ENCODE data around the gene KCNN2. TPM values are rescaled to one million over a fixed set of nuclear protein-coding genes. Genes with fewer than 3 reads are reported as not detected.
A peak's percentile ranks its signal among the peaks of the same experiment; 100 is the strongest.
"Not testable (repeated sequence)": the region's sequence is repeated elsewhere in the genome, so short reads cannot be mapped to it uniquely, and the experiment has no call there.

Gene KCNN2
- total RNA-seq, 1 donor from 2014 or later: 15.6 TPM

DNA sequence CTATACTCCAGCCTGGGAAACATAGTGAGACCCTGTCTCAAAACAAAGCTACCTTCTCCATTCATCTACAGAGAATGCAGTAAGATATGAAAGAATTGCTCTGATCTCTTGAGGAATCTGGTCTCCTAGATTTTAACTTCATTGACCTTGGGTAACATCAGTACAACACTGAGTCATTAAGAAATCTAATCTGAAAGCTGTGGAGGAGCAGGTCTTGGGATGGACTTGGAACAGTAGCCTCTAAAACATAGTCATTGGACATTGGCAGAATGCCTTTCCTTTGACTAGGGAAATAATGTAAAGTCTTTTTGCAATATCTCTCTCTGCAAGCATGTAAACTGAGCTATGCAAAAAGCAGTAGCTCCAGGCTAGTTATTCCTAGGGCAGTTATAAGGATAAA is 58.1 kb downstream of the KCNN2 start:
- no peak for DNase-seq

GRCh38 chr5:114427204-114427603 is 65.3 kb downstream of the KCNN2 start:
- DNase-seq: no peak

GRCh38 chr5:114430532-114430931 is 68.7 kb downstream of the KCNN2 start:
- no peak for DNase-seq

DNA sequence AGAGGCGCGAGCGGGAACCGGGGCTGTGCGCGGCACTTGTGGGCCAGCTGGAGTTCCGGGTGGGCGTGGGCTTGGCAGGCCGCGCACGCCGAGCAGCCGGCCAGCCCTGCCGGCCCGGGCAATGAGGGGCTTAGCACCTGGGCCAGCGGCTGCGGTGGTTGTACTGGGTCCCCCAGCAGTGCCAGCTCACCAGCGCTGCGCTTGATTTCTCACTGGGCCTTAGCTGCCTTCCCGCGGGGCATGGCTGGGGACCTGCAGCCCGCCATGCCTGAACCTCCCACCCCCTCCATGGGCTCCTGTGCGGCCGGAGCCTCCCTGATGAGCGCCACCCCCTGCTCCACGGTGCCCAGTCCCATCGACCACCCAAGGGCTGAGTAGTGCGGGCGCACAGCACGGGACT is 70.8 kb downstream of the KCNN2 start:
- DNase-seq: not testable (repeated sequence)

GRCh38 chr5:114434396-114435219 is 72.7 kb downstream of the KCNN2 start:
- no peak for DNase-seq

DNA sequence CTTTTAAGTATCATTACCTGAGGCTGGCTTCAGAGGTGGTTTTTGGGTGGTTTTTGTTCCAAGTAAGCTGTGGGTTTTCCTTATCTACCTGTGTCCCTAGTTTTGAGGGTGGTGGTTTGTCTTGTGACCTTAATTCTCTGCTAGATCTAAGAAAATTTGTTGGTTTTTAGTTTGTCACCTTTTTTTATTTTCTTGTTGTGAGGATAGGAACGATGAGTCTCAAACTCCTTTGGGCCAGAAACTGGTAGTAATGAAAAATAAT is 73.3 kb downstream of the KCNN2 start:
- DNase-seq: no peak

GRCh38 chr5:114435885-114436299 is 74.0 kb downstream of the KCNN2 start:
- no peak for DNase-seq

DNA sequence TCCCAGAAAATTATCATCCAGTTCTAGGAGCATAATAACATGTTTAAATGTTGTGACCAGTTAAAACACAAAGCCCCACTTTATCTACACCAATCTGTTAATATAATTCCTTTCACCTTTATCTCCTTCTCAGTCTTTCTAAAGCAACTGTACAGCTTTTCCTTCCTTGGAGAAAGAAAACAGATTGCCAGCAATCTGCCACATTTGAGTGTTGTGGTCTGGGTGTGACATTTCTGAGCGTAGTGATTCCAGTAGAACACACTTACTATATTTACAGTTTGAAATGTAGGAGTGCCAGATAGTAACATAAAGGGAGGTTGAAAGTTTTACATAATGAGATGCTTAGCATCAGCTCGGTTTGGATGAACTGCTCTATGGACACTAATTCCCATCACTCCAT is 76.1 kb downstream of the KCNN2 start:
- no peak for DNase-seq

DNA sequence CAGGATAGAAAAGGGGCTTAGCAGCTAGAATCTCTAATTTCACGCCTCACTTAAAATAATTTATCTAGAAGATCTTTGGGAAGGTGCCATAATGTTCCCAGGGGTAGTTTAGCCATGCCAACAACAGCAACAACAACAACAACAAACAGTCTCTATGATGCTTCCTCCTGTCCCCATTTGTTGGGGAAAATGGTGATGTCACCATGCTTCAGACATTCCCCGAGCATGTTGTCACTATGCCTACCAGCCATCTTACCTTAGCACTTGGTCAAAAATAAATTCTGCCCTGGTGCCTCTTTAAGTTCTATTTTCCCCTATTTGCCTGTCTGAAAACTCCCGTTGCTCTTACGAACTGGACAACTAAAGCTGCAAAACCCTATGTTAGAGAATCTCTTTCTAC is 76.6 kb downstream of the KCNN2 start:
- no peak for DNase-seq

DNA sequence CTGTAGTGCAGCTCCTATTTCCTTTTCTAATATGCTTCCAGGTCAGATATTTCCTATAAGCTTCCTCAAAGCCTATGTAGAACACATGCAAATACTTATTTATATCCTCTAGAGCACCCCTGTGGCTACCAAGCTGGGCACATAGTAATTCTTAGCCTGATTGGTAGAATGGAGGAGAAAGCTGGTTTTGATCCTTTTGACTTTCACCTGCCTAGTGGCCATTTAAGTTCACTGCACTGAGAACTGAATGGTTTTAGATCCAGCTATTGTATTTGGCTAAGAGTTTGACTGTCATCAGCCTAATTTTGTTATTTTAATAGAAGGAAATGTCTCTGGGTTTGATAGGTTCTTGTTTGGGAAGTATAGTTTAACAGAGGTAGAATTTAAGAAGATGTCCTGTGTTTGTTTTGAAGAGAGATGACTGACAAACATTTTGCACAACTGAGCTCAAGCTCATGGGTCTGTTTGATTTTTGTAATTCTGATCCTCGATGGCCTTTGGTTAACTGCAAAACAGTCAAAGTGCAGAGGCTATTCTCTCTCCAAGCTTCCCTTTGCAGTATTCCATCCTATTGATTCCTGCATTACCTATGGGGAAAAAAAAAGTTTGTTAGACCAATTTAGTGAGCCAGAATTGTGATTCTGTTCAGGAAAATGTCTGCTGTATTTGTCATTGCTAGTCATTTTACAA is 85.4 kb downstream of the KCNN2 start:
- no peak for DNase-seq

DNA sequence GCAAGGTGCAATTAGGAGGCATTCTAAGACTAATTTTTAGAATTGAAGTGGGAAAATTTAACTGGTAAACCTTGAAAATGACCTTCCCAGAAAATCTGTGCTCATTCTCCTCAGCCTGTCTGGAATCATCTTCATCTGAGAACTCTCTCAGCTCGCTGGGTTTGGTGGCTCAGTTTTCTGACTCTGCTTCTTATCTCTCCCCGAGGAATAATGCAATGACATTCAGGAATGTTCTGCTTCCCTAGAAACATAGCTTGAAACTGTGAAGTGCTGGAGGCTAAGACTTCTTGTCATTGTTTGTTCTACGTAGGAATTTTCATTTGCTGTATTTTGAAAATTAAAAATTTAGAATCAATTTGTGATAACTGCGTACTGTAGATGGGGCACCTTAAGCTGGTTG is 86.6 kb downstream of the KCNN2 start:
- no peak for DNase-seq

DNA sequence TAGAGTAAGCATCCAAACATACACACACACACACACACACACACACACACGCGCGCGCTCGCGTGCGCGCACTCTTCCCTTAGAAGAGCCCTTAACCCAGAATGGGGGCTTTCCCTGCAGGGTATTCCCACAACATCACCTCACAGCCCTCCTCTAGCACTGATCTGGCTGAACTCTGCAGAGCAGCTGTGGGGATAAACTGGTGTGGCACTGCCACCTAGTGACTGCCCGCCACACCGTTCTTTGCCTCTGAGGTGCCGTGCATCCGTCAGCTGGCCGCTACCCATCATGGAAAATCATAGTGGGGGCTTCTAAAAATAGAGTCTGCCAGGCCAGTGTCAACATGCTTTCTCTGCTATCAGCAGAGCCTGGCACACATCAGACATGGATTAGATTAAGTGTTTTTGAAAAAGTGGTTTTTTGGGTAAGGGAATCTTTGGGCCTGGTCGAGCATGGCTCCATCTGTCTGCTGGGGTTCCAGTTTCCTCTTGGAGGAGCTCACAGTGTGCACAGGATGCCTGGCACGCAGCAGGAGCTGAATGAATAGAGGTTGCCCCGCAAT is 88.1 kb downstream of the KCNN2 start:
- DNase-seq: peak; percentile 95

DNA sequence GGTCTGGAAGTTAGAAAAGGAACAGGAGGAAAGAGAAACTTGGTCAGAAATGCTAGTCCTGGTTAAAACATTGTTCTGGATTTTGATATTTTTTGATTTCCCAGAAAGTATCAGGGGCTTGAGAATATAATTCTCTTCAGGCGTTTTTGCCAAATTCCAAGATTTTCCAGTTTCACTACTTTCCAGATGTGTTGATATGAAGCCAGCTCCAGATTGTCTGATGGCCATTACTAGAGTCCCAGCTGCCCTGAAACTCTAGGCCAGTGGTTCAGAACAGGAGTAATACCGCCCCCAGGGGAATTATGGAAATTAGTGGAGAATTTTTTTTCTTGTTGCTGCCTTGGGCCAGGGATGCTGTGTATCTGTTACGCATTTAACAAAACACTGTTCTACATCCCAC is 88.6 kb downstream of the KCNN2 start:
- DNase-seq: peak; percentile 94

DNA sequence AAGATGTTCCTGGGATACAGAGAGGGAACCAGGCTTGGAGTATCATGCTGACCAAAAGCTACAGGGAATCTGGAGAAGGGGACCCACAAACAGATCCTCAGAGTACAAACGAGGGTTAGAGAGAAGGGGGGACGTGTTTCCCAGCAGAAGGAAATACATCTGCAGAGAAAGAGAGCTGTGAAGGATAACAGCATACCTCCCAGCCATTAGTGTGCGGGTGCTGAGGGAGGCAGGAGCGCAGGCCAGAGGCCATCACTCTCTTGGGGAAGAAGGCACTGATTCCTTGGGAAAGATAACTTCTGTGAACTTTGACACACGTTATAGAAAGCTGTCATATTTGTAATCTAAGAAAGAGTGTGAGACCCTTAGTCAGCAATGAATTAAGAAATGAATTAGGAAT is 96.9 kb downstream of the KCNN2 start:
- no peak for DNase-seq

- no peak for DNase-seq
Observed at GRCh38 chr5:114467171-114467570, 105.3 kb downstream of the KCNN2 start.

DNA sequence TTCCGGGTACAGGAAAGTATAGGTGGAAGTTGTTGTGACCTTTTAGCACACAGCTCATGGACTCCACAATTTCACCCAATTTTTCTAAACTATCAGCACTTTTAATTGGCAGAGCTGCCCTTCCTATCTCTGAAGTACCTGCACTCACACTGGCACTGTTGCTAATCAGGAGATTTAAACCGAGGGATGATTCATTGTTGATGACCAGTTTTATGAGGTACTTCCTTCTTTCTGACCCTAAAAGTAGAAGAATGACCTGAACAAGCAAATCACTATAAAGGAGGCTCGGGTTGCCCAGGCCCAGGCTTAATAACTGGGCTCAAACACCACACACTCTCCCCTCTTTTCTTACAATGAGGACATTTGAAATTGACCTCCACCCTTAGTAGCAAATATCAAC is 105.9 kb downstream of the KCNN2 start:
- no peak for DNase-seq

DNA sequence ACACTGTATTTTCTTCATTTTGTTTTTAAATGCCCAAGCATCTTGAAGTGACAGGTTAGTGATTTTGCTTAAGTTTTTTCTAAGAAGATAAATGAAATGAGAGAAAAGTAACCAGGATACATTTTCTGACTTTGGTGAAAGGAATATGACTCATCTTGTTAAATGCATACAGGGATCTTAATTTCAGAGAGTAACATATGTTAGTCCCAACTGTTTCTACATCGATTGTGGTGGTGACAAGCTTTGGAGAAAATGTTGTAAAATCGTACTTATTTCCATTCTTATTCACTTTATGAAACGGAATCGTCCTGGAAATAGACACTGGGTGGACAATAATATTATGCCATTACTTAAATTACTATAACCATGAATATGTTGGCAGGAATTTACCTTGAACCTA is 107.5 kb downstream of the KCNN2 start:
- DNase-seq: no peak

DNA sequence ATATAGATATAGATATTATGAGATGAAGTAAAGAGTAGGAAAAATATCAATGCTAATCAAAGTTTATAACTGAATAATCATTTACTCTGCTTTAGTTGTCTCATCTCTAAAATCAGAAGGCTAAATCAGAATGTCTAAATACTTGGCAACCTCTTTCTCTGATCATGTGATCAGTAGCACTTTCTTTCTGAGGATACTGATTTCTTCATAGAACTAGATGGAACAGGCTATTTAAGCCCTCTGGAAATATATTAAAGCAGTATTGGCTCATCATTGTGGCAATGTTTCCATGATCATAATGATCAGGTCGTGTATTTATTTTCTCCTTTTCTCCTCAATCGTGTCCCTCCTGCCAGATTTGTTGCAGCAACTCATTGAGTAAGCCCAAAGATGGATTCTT is 109.7 kb downstream of the KCNN2 start:
- DNase-seq: no peak

DNA sequence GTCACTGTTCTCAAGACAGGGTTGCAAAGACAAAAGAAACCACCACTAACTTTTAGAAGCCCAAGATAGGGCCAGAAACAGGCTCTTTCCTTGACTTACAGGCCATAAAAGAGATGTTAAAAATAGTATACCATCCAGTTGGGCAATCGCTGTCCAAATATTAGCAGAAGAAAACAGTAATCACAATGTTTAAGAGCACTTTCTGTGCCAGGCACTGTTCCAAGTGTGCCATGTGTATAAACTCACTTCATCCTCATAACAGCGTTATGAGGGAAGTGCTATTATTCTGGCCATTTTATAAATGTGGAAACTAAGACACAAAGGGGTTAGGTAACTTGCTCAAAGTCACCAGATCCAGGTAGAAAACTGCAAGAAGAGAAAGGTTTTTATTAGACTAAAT is 111.7 kb downstream of the KCNN2 start:
- DNase-seq: no peak

DNA sequence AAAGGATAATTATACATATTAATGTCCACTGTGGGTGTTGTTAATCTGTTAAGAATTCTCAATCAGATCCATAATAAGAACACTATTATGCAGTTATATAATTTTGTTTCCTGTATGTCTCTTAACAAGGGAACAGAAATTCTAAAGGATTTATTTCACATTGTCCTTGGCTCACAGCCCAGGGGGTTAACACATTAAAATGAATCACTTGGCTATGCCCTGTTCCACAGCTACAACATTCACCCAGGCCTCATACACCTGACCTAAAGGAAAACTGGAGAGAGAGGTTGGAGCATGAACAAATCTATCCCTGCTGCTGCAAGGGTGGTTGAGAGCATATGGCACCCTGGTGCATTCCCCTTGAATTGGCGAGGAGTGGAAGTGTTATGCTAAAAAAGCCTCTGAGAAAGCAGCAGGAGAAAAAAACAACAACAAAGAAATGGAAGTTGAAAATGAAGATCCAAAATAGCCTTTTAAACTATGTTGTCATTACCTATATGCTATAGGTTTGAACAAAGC is 116.0 kb downstream of the KCNN2 start:
- no peak for DNase-seq

GRCh38 chr5:114500756-114501155 is 138.9 kb downstream of the KCNN2 start:
- DNase-seq: no peak

- DNase-seq: no peak
Observed at GRCh38 chr5:114504560-114504959, 142.7 kb downstream of the KCNN2 start.

DNA sequence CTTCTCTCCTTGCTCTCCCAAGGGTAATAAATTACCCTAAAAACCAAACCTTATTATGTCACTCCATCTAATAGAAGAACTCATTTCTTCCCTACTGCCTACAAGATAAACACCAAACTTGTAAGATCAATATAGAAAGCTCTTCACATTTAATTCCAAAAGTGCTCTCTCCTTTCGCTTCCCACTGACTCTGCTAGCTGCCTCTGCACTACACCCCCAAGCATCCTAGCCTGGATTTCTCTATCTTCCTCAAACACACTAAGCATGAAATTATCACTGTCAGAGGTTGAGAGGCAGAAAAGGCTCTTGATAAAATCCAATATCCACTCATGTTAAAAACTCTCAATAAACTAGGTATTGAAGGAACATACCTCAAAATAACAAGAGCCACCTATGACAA is 162.4 kb downstream of the KCNN2 start:
- no peak for DNase-seq

DNA sequence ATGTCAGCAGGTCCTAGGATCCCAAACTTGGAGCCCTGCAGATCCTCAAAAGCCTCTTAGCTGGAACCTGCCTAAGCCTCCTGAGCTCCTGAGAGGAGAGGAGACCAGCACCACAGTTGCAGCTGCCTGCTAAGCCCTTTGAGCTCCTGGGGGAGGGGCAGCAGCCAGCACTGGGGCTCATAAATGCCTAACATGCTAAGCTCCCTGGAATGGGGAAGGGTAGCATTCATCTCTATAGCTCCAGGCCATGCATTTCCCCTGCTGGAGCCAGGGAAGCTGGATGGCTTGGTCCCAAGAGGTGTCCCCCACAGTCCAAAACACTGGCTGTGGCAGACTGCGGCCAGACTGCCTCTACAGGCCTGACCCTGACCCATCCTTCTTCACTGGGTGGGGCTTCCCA is 182.7 kb downstream of the KCNN2 start:
- DNase-seq: no peak

Data from tongue (tissue), 2 donors.